Endometrium (tissue), 2 donors: ENCODE data around the gene KIDINS220.

Source experiments
- FAIRE-seq: peaks from 2 replicates; lab custom pipeline; 2012; peaks lifted over from hg19 to GRCh38; lab: Jason Lieb, UNC
- donor health status: control.
- donor health status: control.

KIDINS220 gene

GRCh38 chr2:8851811-8852560 is 14.6 kb upstream of the KIDINS220 start:
- no peak for FAIRE-seq

DNA sequence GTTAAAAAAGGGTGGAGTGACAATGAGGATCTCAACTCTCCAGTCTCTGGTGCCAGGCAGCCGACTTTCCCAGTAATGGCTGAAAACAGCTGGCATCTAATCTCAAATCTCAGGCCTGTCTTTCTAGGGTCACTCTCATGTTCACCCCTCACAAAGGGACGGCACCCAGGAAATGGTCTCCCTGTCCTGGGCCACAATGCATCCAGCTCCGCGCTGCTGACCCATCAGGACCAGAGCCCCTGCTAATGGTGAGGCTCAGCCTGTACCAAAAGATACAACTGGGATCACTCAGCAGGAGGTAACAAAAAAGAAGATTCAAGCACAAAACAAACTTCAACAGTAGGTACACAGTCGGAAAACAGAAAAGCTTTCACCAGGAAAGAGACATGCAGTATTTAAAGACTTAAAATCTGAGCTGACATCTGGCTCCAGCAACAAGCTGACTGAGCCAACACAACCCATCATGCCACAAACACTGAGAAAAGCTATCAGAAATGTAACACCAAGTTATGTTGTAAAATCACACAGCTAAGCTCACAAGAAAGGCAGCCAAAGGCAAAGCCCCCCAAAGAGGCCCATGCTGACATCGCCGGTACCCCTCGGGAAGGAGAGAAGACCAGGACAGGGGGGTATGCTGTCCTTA is 13.6 kb upstream of the KIDINS220 start:
- no peak for FAIRE-seq

DNA sequence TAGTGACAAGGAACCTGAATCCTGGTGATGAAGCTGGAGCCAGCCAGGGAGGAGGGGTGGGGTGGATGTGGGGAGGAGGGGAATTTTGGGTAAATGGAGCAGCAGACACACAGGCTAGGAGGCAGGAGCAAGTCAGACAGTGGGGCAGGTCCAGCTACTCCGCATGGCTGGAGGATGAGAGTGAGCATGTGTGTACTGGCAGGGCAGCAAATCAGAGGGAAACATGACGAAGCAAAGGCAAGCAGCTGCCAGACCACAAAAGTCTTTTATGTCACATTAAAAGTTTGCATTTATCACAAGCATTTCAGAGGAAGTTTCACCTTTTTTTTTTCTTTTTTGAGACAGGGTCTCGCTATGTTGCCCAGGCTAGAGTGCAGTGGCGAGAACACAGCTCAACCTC is 11.9 kb upstream of the KIDINS220 start:
- no peak for FAIRE-seq

DNA sequence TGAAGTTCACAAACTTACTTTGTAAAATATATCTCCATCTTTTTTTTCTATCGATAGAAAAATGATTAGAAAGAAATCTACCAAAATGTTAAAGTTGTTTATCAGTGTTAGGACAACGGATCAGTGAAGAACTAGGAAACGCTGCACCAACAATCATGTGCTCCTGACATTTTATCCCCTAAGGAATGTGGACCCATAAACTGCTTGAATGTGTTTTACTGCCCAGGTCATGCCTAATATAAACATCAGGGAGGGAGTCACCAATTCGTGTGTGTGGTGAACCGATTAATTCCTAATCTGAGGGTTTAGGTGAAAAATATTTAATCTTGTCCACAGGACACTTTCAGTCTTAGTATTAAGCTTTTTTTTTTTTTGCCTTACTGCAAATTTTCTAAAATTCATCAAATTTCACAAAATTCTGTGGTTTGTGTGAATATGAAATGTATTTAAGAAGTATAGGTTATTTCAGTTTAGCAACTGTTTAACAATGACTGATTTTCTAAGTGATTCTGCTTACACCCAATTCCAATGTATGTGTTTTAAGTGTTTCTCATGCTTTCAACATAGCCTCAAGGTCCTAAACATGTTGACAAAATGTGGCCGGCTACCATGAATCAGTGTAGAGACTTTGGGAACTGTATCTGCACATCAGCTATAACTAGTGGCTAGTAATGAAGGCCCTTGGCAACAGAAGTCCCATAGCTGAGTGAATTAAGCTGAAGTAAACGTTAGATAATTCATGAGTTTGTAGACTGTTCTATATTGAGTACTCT is 11.1 kb upstream of the KIDINS220 start:
- no peak for FAIRE-seq

- no peak for FAIRE-seq
Observed at GRCh38 chr2:8847400-8847799, 10.0 kb upstream of the KIDINS220 start.

- FAIRE-seq: no peak
Observed at GRCh38 chr2:8841932-8842331, 4.5 kb upstream of the KIDINS220 start.

DNA sequence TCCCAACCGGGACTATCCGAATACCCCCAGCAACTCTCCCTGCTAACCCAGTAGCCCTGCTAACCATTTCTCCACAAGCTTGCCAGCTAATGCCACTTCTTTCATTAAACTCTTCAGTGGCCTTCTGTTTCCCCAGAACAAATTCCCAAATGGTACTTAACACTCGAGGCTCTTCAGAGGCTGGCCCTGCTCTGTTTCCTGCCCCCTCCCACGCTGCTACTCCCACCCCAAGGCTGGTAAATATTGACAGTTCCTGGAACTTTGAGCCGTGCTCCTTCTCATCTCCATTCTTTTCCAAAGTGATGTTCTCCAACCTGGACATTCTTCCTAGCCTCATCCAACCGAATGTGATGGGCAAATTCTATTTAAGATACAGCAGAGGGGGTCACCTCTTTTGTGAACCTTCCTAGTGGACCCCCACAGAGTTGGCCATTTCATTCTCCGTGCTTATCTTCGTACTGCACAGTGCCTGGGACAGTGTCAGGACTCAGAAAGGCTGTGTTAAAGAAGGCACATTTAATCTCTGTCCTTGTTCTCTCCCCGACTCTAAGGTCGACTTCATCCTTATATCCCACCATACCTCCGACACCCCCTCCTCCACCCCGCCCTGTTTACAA is 3.2 kb upstream of the KIDINS220 start:
- no peak for FAIRE-seq

DNA sequence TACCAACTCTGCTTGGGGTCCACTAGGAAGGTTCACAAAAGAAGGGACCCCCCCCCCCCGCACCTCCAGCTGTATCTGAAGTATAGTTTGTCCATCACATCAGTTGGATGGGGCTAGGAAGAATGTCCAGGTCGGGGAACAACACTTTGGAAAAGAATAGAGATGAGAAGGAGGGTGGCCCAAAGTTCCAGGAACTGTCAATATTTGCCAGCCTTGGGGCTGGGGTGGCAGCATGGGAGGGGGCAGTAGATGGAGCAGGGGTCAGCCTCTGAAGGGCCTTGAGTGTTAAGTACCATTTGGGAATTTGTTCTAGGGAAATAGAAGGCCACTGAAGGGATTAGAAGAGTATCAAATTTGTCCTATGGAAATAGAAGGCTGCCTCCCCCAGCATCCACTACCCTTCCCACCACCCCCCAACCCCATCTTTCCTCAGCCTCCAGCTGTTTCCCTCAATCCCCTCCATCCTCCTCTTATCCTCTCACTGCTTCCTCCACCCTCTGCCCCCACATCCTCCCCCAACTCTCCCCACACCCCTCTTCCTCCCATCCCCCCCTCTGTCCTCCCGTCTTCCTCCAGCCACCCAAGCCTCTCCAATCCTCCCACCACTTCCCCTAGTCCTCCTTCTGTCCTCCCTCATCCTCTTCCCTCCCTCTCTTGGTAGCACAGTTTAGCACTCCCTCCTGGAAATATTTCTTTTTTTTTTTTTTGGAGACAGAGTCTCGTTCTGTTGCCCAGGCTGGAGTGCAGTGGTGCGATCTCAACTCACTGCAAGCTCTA is 2.0 kb upstream of the KIDINS220 start:
- FAIRE-seq: no peak

DNA sequence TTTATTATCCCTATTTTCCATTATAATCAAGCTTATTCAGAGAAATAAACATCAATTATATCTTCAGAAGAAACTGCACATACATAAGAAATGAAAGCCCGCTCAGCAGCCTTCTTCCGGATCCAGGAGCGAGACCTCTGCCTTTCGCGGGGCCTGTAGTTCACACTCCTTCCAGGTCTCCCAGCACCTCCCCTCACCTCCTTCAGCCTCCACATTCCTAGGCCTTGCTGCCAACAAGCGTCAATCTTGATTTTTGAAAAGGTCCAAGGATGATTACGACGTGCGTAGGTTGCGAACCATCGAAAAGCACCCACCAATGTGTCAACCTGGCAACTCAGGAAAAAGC is 355 bp upstream of the KIDINS220 start:
- FAIRE-seq: no peak

- FAIRE-seq: no peak
Observed at GRCh38 chr2:8835279-8835678, 2.1 kb downstream of the KIDINS220 start.

- no peak for FAIRE-seq
Observed at GRCh38 chr2:8833853-8834252, 3.6 kb downstream of the KIDINS220 start.

- FAIRE-seq: no peak
Observed at GRCh38 chr2:8831516-8831915, 5.9 kb downstream of the KIDINS220 start.

DNA sequence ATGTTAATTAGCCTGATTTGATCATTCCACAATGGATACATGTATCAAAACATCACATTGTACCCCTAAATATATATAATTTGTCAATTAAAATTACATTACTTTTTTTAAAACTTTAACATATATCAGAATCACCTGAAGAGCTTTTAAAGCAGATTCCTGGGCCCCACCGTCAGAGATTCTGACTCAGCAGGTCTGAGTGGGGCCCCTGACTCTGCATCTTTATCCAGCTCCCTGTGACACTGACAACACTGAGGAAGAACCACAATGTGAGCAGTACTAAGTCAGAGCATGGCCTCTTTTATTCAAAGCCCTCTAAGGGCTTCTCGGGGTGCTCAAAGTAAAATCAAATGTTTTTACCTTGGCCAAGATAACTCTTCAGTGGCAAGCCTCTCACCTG is 9.7 kb downstream of the KIDINS220 start:
- no peak for FAIRE-seq

GRCh38 chr2:8822218-8822617 is 15.2 kb downstream of the KIDINS220 start:
- FAIRE-seq: no peak

DNA sequence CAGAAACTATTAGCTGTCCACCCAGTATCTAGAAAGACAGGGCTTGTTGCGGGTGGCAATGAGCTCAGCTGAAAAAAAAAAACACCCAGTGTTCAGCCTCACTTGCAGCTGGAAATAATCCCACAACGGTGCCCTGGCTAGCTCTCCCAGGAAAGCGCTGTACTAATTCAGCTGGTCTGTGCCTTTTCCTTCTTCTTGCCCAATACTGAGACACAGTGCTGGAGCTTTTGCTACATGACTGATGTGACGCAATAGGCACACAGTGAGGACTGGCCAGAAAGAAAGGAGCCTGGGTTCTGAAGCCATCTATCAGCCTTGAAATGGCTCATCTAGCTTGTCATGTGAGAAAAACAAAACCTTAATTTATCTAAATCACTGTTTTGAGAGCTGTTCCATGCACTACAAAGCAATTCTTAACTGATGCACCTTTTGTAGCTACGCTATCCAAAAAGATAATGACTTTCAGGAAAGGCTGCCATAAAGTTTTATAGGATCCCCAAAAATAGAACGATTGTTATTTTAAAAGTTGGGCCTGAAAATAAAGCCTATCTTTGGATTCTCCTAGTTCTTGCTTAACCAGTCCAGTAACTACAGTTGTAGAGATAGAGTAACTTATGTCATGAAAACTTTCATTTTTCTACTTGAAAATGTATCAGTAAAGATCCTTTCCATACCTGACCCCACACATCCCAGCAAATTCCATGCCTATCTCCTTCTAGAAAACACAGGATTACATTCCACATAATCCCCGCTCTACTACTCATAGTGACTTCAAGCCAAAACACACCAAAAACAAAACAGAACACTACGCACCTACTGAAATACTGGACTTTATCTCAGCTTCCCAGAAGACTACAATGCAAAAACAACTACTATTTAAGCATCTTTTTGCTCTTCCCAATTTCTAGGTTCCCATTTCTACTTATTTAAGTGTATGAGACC is 15.9 kb downstream of the KIDINS220 start:
- FAIRE-seq: no peak

- FAIRE-seq: no peak
Observed at GRCh38 chr2:8819948-8820347, 17.5 kb downstream of the KIDINS220 start.

GRCh38 chr2:8819194-8819593 is 18.2 kb downstream of the KIDINS220 start:
- no peak for FAIRE-seq

DNA sequence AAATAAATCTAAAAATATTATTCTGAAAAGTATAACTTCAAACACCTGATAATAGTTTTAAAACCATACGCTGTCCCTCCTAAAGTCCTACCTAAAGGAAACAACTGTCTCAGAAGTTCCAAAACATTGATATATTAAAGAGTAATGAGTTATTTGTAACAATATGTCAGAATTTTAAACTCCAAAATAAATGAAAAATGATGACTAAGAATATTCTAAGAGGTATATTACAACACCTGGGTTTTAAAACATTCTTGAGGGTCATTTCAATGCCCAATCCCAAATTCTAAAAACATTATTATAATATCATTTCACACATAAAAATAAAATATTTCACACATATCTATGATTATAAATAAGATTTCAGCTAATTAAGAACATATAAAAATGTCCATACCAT is 20.2 kb downstream of the KIDINS220 start:
- no peak for FAIRE-seq

DNA sequence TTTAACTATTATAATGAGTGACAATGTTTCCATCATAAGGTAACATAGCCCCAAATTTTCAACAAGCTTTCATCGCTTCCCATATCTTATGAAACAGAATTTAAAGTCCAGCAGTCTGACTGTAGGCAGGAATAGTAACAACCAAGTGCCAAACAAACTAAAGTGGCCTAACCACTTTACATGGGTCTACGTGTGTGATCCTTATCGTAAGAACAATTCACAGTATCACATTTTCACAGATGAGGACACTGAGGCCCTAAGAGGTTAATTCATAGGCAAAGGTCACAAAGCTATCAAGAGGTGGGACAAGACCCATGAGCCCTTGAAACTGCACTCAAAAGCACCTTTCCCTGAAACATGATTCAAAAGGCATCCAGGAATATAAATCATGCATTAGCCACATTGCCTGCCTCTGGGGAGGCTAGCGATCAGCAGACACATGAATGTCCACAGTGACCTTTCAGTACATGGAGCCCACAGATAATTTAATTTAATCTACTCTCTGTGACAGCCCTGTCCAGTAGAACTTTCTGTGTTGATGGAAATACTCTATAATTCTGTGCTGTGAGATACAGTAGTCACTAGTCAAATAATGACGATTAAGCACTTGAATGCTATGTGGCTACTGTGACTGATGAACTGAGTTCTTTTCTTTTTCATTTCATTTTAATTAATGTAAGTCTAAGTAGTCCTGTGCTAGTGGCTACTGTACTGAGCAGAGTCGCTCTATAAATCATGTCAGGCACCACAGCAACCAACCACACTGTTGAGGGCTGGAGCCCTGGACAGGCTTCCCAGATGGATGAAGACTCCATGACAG is 30.3 kb downstream of the KIDINS220 start:
- FAIRE-seq: no peak
